Left lung (tissue), 10 donors: ENCODE results near the gene RPS6KA2. TPM values are rescaled to one million over a fixed set of nuclear protein-coding genes. Genes with fewer than 3 reads are reported as not detected.

Experiments used
- ATAC-seq: fragments of 200-7000 bp; cut with Tn5 transposase; one replicate; pipeline ENCODE4 v1.9.1; 2020; ENCODE audit warnings: moderate library complexity
- DNase-seq, 4 donors: peaks; one replicate each; pipeline ENCODE4 v3.0.0-alpha.2; 2013 to 2020
- H3K27ac ChIP-seq, 2 donors: fragments of 200-600 bp; sonication (generic) in 1 of 2; one replicate each; pipeline versions ENCODE4 v1.5.0 to v1.8.0; 2020 to 2021
- H3K27me3 ChIP-seq, 2 donors: fragments of 200-600 bp; sonication (generic) in 1 of 2; one replicate each; pipeline versions ENCODE4 v1.5.0 to v1.8.0; 2020 to 2021
- H3K36me3 ChIP-seq, 2 donors: fragments of 200-600 bp; sonication (generic) in 1 of 2; one replicate each; pipeline versions ENCODE4 v1.5.0 to v1.8.0; 2020 to 2021
- H3K4me1 ChIP-seq, 2 donors: fragments of 200-600 bp; one replicate each; pipeline ENCODE4 v1.8.0; 2021
- H3K4me3 ChIP-seq, 2 donors: fragments of 200-600 bp; sonication (generic) in 1 of 2; one replicate each; pipeline versions ENCODE4 v1.5.0 to v1.8.0; 2020 to 2021; ENCODE audit warnings: mild to moderate bottlenecking in 1 of 2
- H3K9me3 ChIP-seq, 2 donors: fragments of 200-600 bp; sonication (generic) in 1 of 2; one replicate each; pipeline versions ENCODE4 v1.5.0 to v1.8.0; 2020 to 2021
- intact Hi-C, 2 donors: fragments of 100-400 bp; cut with DNase I; formaldehyde crosslinking; loops; one replicate each; pipeline versions ENCODE4 v1.11.2 to v1.14.2; 2022
- polyA plus RNA-seq, 6 donors: library from polyadenylated mRNA; unstranded; fragments of 120-200 nt; gene quantifications; one replicate each; pipeline ENCODE4 v1.2.1, GENCODE V29; 2013; ENCODE audit not compliant: insufficient read length in 6 of 6
- total RNA-seq, 2 donors: library from RNA; stranded (reverse); fragmentation: NEBNext Ultra II Directional; extraction: Animal tissue kit (Norgen Biotek cat#: 25700); gene quantifications; one replicate each; pipeline ENCODE4 v1.2.1, GENCODE V29; 2021
- TF ChIP-seq, protein P1 (sequence below), 2 donors: fragments of 200-600 bp; sonication (generic) in 1 of 2; IDR thresholded peaks; one replicate each; pipeline versions ENCODE4 v1.5.0 to v1.8.0; 2021; ENCODE audit warnings: antibody characterized with exemption in 2 of 2
- donor health status: DM: no; HTN: yes; CAD: no.
- donor health status: DM: no; HTN: no; CAD: no.

Gene RPS6KA2
- total and polyA plus RNA-seq, 8 donors, result 42.0 to 160 (median 48.0) TPM

- Histone ChIP-seq H3K4me3 (no peak overlapping the region), H3K36me3 (peaks cover 0 to 76% of the 10 kb centered on the region in 2 donors), H3K27me3 (no peaks in the 10 kb centered on the region), H3K9me3 (no peaks in the 10 kb centered on the region), H3K4me1 (no peaks in the 10 kb centered on the region), H3K27ac (no peak overlapping the region)
- peak in 1 of 4 donors; percentile 17 for DNase-seq
- TF ChIP-seq, protein P1, sequence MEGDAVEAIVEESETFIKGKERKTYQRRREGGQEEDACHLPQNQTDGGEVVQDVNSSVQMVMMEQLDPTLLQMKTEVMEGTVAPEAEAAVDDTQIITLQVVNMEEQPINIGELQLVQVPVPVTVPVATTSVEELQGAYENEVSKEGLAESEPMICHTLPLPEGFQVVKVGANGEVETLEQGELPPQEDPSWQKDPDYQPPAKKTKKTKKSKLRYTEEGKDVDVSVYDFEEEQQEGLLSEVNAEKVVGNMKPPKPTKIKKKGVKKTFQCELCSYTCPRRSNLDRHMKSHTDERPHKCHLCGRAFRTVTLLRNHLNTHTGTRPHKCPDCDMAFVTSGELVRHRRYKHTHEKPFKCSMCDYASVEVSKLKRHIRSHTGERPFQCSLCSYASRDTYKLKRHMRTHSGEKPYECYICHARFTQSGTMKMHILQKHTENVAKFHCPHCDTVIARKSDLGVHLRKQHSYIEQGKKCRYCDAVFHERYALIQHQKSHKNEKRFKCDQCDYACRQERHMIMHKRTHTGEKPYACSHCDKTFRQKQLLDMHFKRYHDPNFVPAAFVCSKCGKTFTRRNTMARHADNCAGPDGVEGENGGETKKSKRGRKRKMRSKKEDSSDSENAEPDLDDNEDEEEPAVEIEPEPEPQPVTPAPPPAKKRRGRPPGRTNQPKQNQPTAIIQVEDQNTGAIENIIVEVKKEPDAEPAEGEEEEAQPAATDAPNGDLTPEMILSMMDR (IDR thresholded peaks at IDR 0.05), result no peak
- no peak for ATAC-seq
- intact Hi-C loops, result no loop called here
Observed at GRCh38 chr6:166526937-166527336, 100.1 kb downstream of the RPS6KA2 start.

DNA sequence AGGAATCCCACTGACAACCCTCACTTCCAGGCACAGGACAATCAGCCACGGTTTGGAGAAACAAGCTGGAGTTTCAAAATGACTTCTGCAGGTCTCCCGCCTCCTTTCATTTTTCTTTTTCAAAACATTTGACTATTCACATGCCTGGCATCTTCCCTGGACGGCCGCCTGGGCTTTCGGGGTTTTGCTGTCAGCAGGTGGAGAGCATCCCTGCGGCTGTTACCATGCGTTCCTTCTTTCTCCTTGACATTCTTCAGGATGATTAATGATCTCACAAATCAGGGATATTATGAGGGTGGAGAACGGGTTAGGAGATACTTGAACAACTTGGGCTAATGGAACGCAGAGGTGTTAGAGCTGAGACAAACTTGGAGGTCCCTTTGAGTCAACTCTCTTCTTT lies 101.5 kb downstream of the RPS6KA2 start:
- Histone ChIP-seq H3K27ac (no peak overlapping the region), H3K9me3 (no peaks in the 10 kb centered on the region), H3K4me1 (no peaks in the 10 kb centered on the region), H3K27me3 (no peaks in the 10 kb centered on the region), H3K4me3 (no peak overlapping the region), H3K36me3 (peaks cover 0 to 75% of the 10 kb centered on the region in 2 donors)
- peak in 1 of 4 donors; percentile 55 for DNase-seq
- ATAC-seq, result no peak
- intact Hi-C loops, result no loop called here
- TF ChIP-seq, protein P1 (IDR thresholded peaks at IDR 0.05), result no peak

DNA sequence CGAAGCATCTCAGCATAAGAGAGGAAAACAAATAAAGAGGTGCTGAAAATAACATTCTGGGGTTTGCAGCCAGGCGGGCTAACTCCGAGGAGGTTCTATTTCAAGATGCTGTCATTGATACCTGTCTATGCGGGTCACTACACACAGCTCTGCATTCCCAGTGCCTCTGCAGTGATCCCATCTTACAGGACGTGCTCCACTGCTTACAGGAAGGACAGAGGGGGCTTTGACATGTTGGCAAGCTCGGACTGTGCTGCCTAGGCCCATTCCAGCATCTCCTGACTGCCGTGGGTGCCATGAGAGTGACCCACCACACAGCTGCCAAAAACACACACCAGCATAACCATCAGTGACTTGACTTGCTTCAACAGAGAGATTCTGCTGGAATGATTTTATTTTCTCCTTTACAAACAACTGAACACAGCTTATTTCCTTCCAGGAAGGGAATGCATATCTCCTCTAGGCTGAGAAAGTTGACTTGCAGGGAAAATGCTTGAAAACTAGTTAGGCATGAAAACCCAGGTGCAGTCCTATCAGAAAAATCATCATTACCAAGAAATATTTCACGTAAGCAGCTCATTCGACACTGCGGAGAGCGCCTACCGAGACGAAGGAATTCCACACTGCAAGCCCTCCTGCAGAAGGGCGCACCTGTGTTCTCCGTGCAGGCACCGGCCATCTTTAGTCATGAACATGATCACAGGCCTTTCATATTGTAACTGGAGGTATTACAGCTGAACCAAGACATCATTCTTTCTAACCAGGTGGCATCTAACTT lies 103.1 kb downstream of the RPS6KA2 start:
- TF ChIP-seq, protein P1 (IDR thresholded peaks at IDR 0.05), result no peak
- Histone ChIP-seq H3K27me3 (no peaks in the 10 kb centered on the region), H3K27ac (no peak overlapping the region), H3K9me3 (no peaks in the 10 kb centered on the region), H3K36me3 (peaks cover 0 to 66% of the 10 kb centered on the region in 2 donors), H3K4me1 (no peaks in the 10 kb centered on the region), H3K4me3 (no peak overlapping the region)
- no peak for DNase-seq
- ATAC-seq, result no peak
- intact Hi-C loops, result no loop called here

- intact Hi-C loops, result no loop called here
- H3K27me3 ChIP-seq, result no peaks in the 10 kb centered on the region
- DNase-seq (no peak), ATAC-seq (no peak)
- peaks cover 0 to 3% of the 10 kb centered on the region in 2 donors for H3K9me3 ChIP-seq
- no peak overlapping the region for H3K27ac ChIP-seq
- TF ChIP-seq, protein P1 (IDR thresholded peaks at IDR 0.05), result no peak
- no peaks in the 10 kb centered on the region for H3K4me1 ChIP-seq
- H3K4me3 ChIP-seq, result no peak overlapping the region
- peaks cover 0 to 58% of the 10 kb centered on the region in 2 donors for H3K36me3 ChIP-seq
Observed at GRCh38 chr6:166520905-166521834, 105.9 kb downstream of the RPS6KA2 start.
